CD4-positive, alpha-beta T cell treated with Interleukin-4 for 4 hours (primary cell): ENCODE data around the gene FRYL.
"Not testable (repeated sequence)": the region's sequence is repeated elsewhere in the genome, so short reads cannot be mapped to it uniquely, and the experiment has no call there.

ENCODE experiments used
- DNase-seq: peaks from one replicate; pipeline ENCODE4 v3.0.0-alpha.2; 2020

Gene FRYL

GRCh38 chr4:48779998-48780864, at the start of gene FRYL:
Gene FRYL, minus strand, starts transcription at chr4:48780279. Its CDS starts 145,869 bp downstream, at chr4:48634410.
- peak; percentile 99 for DNase-seq

- no peak for DNase-seq
These were observed 47.5 kb upstream of the FRYL start for GRCh38 chr4:48827622-48828021.

DNA sequence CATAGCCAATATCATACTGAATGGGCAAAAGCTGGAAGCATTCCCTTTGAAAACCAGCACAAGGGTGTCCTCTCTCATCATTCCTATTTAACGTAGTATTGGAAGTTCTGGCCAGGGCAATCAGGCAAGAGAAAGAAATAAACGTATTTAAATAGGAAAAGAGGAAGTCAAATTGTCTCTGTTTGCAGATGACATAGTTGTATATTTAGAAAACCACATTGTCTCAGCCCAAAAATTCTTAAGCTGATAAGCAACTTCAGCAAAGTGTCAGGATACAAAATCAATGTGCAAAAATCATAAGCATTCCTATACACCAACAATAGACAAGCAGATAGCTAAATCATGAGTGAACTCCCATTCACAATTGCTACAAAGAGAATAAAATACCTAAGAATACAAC, 41.4 kb upstream of the FRYL start:
- not testable (repeated sequence) for DNase-seq

DNA sequence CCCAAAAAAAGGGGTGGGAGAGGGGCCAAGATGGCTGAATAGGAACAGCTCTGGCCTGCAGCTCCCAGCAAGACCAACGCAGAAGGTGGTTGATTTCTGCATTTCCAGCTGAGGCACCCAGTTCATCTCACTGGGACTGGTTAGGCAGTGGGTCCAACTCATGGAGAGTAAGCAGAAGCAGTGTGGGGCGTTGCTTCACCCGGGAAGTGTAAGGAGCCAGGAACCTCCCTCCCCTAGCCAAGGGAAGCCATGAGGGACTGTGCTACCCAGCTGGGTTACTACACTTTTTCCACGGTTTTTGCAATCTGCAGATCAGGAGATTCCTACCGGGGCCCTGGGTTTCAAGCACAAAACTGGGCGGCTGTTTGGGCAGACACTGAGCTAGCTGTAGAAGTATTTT, 36.9 kb upstream of the FRYL start:
- DNase-seq = no peak

GRCh38 chr4:48816297-48816696, 36.2 kb upstream of the FRYL start:
- not testable (repeated sequence) for DNase-seq

DNA sequence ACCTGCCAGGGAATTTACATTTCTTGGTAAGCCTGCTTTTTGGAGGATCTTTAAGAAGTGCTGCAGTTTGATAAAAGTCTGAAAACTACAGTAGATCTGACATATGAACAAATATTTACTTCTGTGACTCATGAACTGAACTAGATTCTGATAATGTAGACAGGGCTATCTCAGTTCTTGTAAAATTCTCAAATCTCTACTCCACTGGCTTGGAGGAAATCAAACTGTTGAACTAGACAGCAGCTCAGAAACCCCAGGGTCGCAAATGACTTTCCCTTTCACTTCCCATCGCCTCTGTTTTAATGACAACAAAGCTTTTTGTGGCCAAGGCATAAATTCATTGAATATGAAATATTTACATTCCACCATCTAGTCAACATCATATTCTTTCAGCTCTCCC, 35.4 kb upstream of the FRYL start:
- no peak for DNase-seq

DNA sequence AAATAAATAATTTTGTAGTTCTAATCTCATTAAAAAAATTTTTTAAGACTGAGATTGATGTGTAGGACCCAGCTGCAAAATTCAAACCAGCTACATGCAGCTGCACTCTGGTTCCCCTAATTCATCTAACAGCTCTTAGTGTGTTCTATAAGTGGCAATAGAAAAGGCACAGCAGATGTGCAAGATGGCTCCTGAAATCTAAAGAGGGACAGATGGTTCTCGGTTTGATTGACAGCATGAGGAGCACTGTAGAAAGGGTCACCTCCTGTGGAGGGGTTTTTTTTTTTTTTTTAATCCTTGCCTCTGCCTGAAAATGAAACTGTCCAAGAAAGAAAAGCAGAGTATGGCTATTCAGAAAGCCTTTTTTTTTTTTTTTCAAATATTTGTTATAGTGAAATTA, 33.9 kb upstream of the FRYL start:
- DNase-seq = no peak

GRCh38 chr4:48812866-48813265, 32.8 kb upstream of the FRYL start:
- DNase-seq = no peak

DNA sequence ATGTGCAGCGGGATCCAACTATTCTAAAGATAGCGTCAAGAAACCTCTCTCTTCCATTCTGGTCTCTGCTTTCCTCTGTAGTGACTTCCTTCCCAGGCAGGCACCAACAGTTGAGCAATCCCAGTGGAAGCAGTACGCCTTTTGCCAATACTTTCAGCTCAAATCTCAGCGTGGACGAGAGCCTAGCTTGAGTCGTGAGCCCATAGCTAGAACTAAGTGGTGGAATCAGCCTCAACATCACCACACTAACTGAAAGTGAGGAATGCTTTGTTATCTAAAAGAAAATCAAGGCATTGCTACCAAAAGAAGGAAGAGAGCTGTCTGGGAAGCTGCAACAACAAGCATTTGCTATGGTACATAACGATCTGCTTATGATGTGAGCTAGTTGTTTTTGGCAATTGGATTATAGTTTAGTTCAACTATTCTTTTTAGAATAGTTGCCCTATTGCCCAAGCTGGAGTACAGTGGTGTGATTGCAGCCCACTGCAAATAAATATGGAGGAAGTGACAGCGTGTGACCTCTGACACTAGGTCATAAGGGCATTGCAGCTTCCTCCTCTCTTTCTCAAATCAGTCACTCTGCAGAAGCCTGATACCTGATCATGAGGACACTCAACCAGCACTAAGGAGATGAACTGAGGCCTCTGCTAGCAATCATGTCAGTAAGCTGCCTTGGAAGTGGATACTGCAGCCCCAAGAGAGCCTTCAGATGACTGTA, 24.7 kb upstream of the FRYL start:
- DNase-seq = no peak

- no peak for DNase-seq
These were observed 21.1 kb upstream of the FRYL start for GRCh38 chr4:48801016-48801715.

GRCh38 chr4:48800155-48800554, 20.1 kb upstream of the FRYL start:
- DNase-seq = not testable (repeated sequence)

- DNase-seq = no peak
These were observed 19.1 kb upstream of the FRYL start for GRCh38 chr4:48799157-48799556.

DNA sequence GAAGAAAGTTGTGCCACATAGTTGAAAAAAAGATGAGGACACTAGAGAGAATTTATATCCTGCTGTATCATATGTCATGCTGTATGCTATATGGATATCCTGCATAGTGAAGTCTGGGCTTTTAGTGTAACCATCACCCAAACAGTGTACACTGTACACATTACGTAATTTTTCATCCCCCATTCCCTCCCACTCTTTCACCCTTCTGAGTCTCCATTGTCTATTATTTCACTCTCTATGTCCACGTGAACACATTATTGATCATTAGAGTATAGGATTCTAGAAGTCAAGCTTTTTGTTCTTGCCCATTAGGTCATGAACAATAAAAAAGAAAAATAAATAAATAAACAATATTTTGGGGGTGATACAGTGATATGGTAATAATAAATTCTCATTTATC, 18.0 kb upstream of the FRYL start:
- no peak for DNase-seq

- no peak for DNase-seq
These were observed 17.0 kb upstream of the FRYL start for GRCh38 chr4:48796927-48797679.

DNA sequence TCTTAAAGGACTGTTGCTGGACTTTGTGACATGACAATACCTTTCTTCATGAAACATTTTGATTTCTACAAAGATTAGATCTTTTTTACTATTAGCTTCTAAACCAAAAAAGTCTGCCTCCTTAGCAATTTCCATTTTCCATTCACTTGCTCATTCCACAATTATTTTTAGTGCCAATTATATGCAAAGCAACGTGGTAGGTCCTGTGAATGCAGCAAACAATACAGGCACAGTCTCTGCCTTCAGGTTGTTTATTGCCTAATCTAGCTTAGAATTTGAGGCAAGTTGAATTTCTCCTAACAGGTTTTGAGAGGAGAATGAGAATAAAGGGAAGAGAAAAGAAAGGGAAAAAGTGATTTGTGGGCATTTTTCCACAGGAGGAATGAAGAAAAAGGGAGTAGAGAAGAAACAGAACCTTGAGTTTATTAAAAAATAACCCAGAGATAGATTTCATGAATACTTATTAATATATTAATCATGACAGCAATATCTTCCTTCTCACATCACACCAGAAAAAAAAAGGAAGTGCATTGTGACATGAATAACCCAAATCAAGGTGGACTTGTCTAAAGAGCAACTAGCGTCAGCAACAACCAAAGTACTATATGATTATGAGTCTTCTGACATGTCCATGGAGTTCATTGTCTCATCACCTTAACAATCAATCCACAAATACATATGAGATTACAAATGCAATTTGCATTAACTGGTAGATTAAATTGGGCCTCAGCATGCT, 16.3 kb upstream of the FRYL start:
- DNase-seq = no peak

GRCh38 chr4:48795108-48795507, 15.0 kb upstream of the FRYL start:
- DNase-seq = no peak

DNA sequence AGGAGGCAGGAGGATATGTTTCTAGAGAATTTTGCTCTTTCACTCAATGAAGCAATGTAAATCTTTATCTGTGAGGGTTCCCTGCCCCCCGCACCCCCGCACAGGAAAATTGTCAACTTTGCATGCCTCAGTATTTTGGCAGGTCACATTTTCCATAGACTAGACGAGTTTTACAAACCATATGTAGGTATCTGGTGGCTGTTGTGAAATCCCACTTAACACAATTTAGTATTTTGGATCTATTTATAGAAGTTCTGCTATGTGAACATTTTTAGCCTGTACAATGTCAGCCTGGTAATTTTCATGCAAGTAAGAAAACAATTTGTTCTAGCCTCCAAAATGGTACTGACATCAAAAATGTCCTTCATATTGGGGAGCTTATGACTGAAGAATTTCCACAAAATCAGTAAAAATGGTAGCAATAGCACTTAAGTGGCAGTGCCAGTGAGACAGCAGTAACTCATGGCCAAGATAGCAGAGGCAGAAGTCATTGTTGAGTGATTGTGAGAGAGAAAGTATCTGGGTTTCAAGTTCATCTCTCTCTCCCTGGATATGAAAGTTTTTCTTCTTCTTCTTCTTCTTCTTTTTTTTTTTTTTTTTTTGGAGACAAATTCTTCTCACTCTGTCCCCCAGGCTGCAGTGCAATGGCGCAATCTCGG, 12.4 kb upstream of the FRYL start:
- no peak for DNase-seq

DNA sequence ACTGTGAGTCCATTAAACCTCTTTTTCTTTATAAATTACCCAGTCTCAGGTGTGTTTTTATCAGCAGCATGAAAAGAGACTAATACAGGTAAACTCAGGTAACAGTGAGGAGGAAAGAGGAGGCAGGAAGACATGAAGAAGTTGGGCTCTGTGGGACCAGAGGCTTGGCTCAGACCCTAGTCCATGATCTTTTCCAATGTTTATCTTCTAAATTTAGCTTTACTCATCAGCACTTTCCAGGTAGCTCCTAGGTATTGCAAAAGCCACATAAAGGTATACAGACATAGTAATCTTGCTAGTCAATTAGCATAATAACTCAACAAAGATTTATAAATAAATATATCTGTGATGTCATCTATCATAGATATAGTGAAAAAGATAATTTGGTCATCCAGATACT, 11.2 kb upstream of the FRYL start:
- DNase-seq = no peak

DNA sequence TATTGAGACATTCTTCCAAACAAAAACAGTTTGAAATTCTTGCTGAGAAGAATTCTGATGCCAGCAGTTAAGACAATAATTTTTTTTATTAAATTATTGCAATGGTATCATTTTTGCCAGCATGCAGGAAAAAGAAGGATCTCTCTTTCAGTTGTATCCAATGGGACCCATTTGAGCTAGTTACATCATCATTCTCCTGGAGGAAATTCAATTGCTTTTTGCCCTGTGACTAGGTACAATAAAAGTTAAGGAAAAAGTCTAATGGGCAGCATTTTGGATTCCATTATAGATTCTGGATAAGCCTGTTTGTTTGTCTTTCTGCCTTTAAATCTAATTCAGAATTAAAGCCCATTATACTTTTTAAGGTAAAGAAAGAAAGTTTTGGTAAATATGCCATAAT, 10.5 kb upstream of the FRYL start:
- no peak for DNase-seq

- no peak for DNase-seq
These were observed 7.0 kb upstream of the FRYL start for GRCh38 chr4:48787056-48787455.

- no peak for DNase-seq
These were observed 6.5 kb upstream of the FRYL start for GRCh38 chr4:48786549-48786948.

GRCh38 chr4:48785302-48785701, 5.2 kb upstream of the FRYL start:
- DNase-seq = no peak
